Measurements from ENCODE around the gene GPX1. TPM values are rescaled to one million over a fixed set of nuclear protein-coding genes. Genes with fewer than 3 reads are reported as not detected.

GPX1 gene
- total and polyA plus RNA-seq, 2 of the 8 experiments (the other 6 are each of a cell fraction or from before 2014, with no cell fraction given): 250 to 757 TPM

DNA sequence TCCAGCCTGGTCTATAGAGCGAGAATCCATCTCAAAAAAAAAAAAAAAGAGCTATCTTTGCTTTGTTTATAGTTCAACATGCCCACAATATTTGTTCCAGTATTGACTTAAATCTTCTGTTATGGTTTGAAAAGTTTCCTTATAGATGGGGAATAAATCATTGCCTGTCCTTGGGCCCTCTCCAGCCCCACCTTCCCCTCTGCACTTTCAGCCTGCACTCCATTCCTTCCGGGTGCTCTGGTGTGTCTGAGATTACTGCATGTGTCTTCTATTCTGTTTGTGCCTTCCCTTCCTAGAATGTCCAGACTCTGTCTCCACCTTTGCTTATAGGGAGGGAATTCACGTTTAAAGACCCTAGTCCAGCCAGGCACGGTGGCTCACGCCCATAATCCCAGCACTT lies 25.2 kb upstream of the GPX1 start:
- TF ChIP-seq KDM5A (IDR thresholded peaks at IDR 0.05; ENCODE audit: low read length) (no peak), ZNF274 (IDR thresholded peaks at IDR 0.05; ENCODE audit: borderline replicate concordance, extremely low read depth, low read length) (no peak), JUND (IDR thresholded peaks at IDR 0.05; ENCODE audit: low read length) (no peak), FOSL1 (IDR thresholded peaks at IDR 0.05; ENCODE audit: insufficient read depth, low read depth, low read length) (no peak), POU5F1 (IDR thresholded peaks at IDR 0.05; ENCODE audit: low read depth, low read length) (no peak), POLR2A (IDR thresholded peaks at IDR 0.05; ENCODE audit: control extremely low read depth in 1 of 2, low read depth in 2 of 2, low read length in 2 of 2) (no peak)
- no peak overlapping the region for H3K27ac ChIP-seq (ENCODE audit: low read depth, low read length)
- H4K5ac ChIP-seq (ENCODE audit: insufficient read length, low read depth, low read length): no peak overlapping the region
- H2BK120ac ChIP-seq (replicated peaks; ENCODE audit: low read depth, low read length): no peak overlapping the region
- no peaks in the 10 kb centered on the region for H3K27me3 ChIP-seq (replicated peaks in 1 of 4; ENCODE audit: control insufficient read depth in 3 of 4, extremely low read depth in 1 of 4, insufficient read depth in 3 of 4, low read length in 3 of 4)
- H3K4me3 ChIP-seq (ENCODE audit: extremely low read depth in 1 of 4, insufficient read depth in 2 of 4, low read depth in 3 of 4, low read length in 4 of 4): no peak overlapping the region
- no peak overlapping the region for H4K91ac ChIP-seq (replicated peaks; ENCODE audit: insufficient read length, low read length)
- H3K23me2 ChIP-seq (ENCODE audit: low read depth, low read length): 0 out of 2 replicates have a peak, but pooled peaks cover 2% of the 10 kb centered on the region
- 93% methylated on average over 5 of the region's 5 CpGs; no CpG with 5 or more reads in 1 of the 2 experiments for WGBS, 2 experiments (ENCODE audit: extremely low coverage in 1 of 2, insufficient coverage in 1 of 2, insufficient read length in 1 of 2, insufficient replicate concordance in 2 of 2, low coverage in 1 of 2, low lambda C conversion rate in 2 of 2, missing lambda C conversion rate in 1 of 2)
- no peak overlapping the region for H2BK5ac ChIP-seq (ENCODE audit: low read depth, low read length)
- H3K23ac ChIP-seq (ENCODE audit: insufficient read length): no peak overlapping the region
- no peak for DNase-seq (ENCODE audit: low read depth in 1 of 2, low spot score in 2 of 2)
- H3K9me3 ChIP-seq (ENCODE audit: insufficient read depth in 2 of 2, low read depth in 1 of 2, low read length in 1 of 2): no peaks in the 10 kb centered on the region
- H2BK12ac ChIP-seq (ENCODE audit: low read depth, low read length): no peak overlapping the region
- no peak overlapping the region for H3K4ac ChIP-seq (replicated peaks; ENCODE audit: insufficient read length, low read depth, low read length)
- H2BK15ac ChIP-seq (ENCODE audit: low read length): no peak overlapping the region
- ChIA-PET CTCF (ENCODE audit: partially characterized antibody) (no interaction called here), POLR2A (ENCODE audit: partially characterized antibody) (no interaction called here)
- H3K14ac ChIP-seq (ENCODE audit: insufficient read length): no peak overlapping the region
- H4K8ac ChIP-seq (ENCODE audit: extremely low read depth, insufficient read depth, low read length): no peak overlapping the region
- H2BK20ac ChIP-seq (ENCODE audit: low read length): no peak overlapping the region
- H3K9ac ChIP-seq (replicated peaks in 1 of 4; ENCODE audit: extremely low read depth in 1 of 4, low read depth in 3 of 4, low read length in 3 of 4): no peak overlapping the region
- no peak overlapping the region for H3K4me2 ChIP-seq (ENCODE audit: insufficient read depth in 1 of 2, low read depth in 2 of 2, low read length in 2 of 2)
- no peak overlapping the region for H3K18ac ChIP-seq (ENCODE audit: extremely low read depth, low read length)
- H3K79me2 ChIP-seq (ENCODE audit: control insufficient read depth in 1 of 2, insufficient read depth in 2 of 2, low read length in 2 of 2): peaks cover 3 to 94% of the 10 kb centered on the region in 2 experiments
- no peak overlapping the region for H2AK5ac ChIP-seq (ENCODE audit: low read depth, low read length)
- FAIRE-seq: no peak
- H3K79me1 ChIP-seq (ENCODE audit: low read depth, low read length): no peaks in the 10 kb centered on the region; the same call in 1 of the 2 replicates
- H2AFZ ChIP-seq (ENCODE audit: low read length): no peak overlapping the region
- H3K36me3 ChIP-seq (ENCODE audit: control insufficient read depth in 2 of 4, insufficient read depth in 4 of 4, low read length in 3 of 4): no peaks in the 10 kb centered on the region
- H3K56ac ChIP-seq (replicated peaks; ENCODE audit: insufficient read length, low read depth, low read length): no peak overlapping the region
- H4K20me1 ChIP-seq (replicated peaks in 1 of 2; ENCODE audit: control insufficient read depth in 1 of 2, insufficient read depth in 2 of 2, low read length in 2 of 2): peaks cover 2 to 20% of the 10 kb centered on the region in 2 experiments
- H3K4me1 ChIP-seq (replicated peaks in 1 of 4; ENCODE audit: control insufficient read depth in 3 of 4, insufficient read depth in 4 of 4, low read length in 3 of 4): peaks cover 0 to 2% (median 0%) of the 10 kb centered on the region in 4 experiments; a peak in 1 of 7 replicates
